K562 (cell line): ENCODE measurements around the gene LPCAT1. TPM values are rescaled to one million over a fixed set of nuclear protein-coding genes. Genes with fewer than 3 reads are reported as not detected.
A peak's percentile ranks its signal among the peaks of the same experiment; 100 is the strongest.

Experiments
- COPS2 ChIP-seq: fragments of 450-650 bp; conservative IDR thresholded peaks from 2 replicates; pipeline ENCODE4 v1.6.1; 2016; ENCODE audit warnings: mild to moderate bottlenecking, moderate library complexity
- E2F8 ChIP-seq: fragments of 450-650 bp; IDR thresholded peaks from 2 replicates; pipeline ENCODE4 v1.7.1; 2018; ENCODE audit warnings: mild to moderate bottlenecking, low read depth; ENCODE audit not compliant: partially characterized antibody
- FUS ChIP-seq: fragments of 200-400 bp; formaldehyde crosslinking; optimal IDR thresholded peaks from 2 replicates; pipeline ENCODE3; 2017; ENCODE audit warnings: low read depth, low read length
- GMEB1 ChIP-seq: fragments of 250-450 bp; sonication (Bioruptor Pico); IDR thresholded peaks from 2 replicates; pipeline ENCODE4 v1.4.0; 2020; ENCODE audit warnings: mild to moderate bottlenecking
- JUND ChIP-seq, 2 experiments: IDR thresholded peaks; 2 replicates in 1 of 2; 3 replicates in 1 of 2; pipeline ENCODE4 v1.6.1; 2011; ENCODE audit warnings: borderline replicate concordance in 2 of 2, low read depth in 2 of 2, low read length in 2 of 2, improper control_type of control experiment in 1 of 2, missing biosample characterization in 1 of 2, missing genetic modification characterization in 1 of 2, missing genetic modification reagents in 1 of 2
- MAFK ChIP-seq: IDR thresholded peaks from 2 replicates; pipeline ENCODE4 v1.6.1; 2011; ENCODE audit warnings: low read length, improper control_type of control experiment
- MAX ChIP-seq: sonication (generic); formaldehyde crosslinking; IDR thresholded peaks from 2 replicates; pipeline ENCODE4 v1.9.0; 2022; ENCODE audit warnings: mild to moderate bottlenecking, missing genetic modification reagents
- SETDB1 ChIP-seq: IDR thresholded peaks from one replicate; pipeline ENCODE4 v1.6.1; 2012; ENCODE audit warnings: low read length, control low read depth, inconsistent platforms
- SMARCB1 ChIP-seq: IDR thresholded peaks from 2 replicates; pipeline ENCODE4 v1.6.1; 2011; ENCODE audit warnings: improper control_type of control experiment, low read depth; ENCODE audit not compliant: insufficient read length
- STAT5A ChIP-seq: IDR thresholded peaks from 2 replicates; pipeline ENCODE4 v1.6.1; 2012; ENCODE audit warnings: low read length, inconsistent platforms, borderline replicate concordance
- XRCC3 ChIP-seq: fragments of 450-650 bp; IDR thresholded peaks from 2 replicates; pipeline ENCODE4 v1.6.1; 2017; ENCODE audit warnings: mild to moderate bottlenecking, moderate library complexity
- ZBTB1 ChIP-seq: sonication (generic); formaldehyde crosslinking; IDR thresholded peaks from 2 replicates; pipeline ENCODE4 v1.8.1; 2023; ENCODE audit warnings: missing genetic modification reagents, low read depth, mild to moderate bottlenecking, borderline replicate concordance
- ZNF561 ChIP-seq: fragments of 450-650 bp; formaldehyde crosslinking; conservative IDR thresholded peaks from 2 replicates; pipeline ENCODE4 v1.4.0; 2020; ENCODE audit warnings: mild to moderate bottlenecking, moderate library complexity
- polyA plus RNA-seq, 8 experiments: library from polyadenylated mRNA; depleted of rRNA in 4 of 8; stranded (reverse) in 5 of 8; unstranded in 3 of 8; fragments of >200 nt; fragmentation: Nextera tagmentation in 2 of 8; fragmentation: Illumina TruSeq in 1 of 8; extraction: Ambion mirVana in 2 of 8; extraction: Trizol in 1 of 8; gene quantifications; 2 replicates each; pipeline versions ENCODE4 v1.2.1 to v1.2.3, GENCODE V29; 2011 to 2014; ENCODE audit warnings: inconsistent platforms in 1 of 8, missing spikeins in 1 of 8
- total RNA-seq, 7 experiments: library from RNA; depleted of rRNA in 6 of 7; stranded (reverse); fragments of >200 nt in 6 of 7; fragmentation: Illumina TruSeq in 2 of 7; extraction: Trizol in 2 of 7; gene quantifications; 2 replicates each; pipeline versions ENCODE4 v1.2.1 to v1.2.3, GENCODE V29; 2011 to 2021; ENCODE audit warnings: low replicate concordance in 1 of 7
- TF ChIP-seq, protein P1 (sequence below), 2 experiments: fragments of 450-650 bp in 1 of 2; IDR thresholded peaks; 2 replicates each; pipeline ENCODE4 v1.6.1; 2011 to 2017; ENCODE audit warnings: low read depth in 2 of 2, antibody characterized with exemption in 1 of 2, borderline replicate concordance in 1 of 2, low read length in 1 of 2, mild to moderate bottlenecking in 1 of 2, mixed read lengths in 1 of 2; ENCODE audit not compliant: control insufficient read depth in 1 of 2
- TF ChIP-seq, protein P2 (sequence below), 2 experiments: fragments of 450-650 bp in 1 of 2; sonication (generic) in 1 of 2; formaldehyde crosslinking in 1 of 2; IDR thresholded peaks in 1 of 2; conservative IDR thresholded peaks in 1 of 2; 2 replicates each; pipeline versions ENCODE4 v1.6.1 to v1.8.1; 2016 to 2023; ENCODE audit warnings: mild to moderate bottlenecking in 2 of 2, moderate library complexity in 2 of 2, inconsistent platforms in 1 of 2, missing genetic modification reagents in 1 of 2

Gene LPCAT1
- total and polyA plus RNA-seq, 9 of the 15 experiments (the other 6 are each of a cell fraction or from before 2014, with no cell fraction given), result 0.14 to 18.4 (median 13.9) TPM

- TF ChIP-seq, protein P1, sequence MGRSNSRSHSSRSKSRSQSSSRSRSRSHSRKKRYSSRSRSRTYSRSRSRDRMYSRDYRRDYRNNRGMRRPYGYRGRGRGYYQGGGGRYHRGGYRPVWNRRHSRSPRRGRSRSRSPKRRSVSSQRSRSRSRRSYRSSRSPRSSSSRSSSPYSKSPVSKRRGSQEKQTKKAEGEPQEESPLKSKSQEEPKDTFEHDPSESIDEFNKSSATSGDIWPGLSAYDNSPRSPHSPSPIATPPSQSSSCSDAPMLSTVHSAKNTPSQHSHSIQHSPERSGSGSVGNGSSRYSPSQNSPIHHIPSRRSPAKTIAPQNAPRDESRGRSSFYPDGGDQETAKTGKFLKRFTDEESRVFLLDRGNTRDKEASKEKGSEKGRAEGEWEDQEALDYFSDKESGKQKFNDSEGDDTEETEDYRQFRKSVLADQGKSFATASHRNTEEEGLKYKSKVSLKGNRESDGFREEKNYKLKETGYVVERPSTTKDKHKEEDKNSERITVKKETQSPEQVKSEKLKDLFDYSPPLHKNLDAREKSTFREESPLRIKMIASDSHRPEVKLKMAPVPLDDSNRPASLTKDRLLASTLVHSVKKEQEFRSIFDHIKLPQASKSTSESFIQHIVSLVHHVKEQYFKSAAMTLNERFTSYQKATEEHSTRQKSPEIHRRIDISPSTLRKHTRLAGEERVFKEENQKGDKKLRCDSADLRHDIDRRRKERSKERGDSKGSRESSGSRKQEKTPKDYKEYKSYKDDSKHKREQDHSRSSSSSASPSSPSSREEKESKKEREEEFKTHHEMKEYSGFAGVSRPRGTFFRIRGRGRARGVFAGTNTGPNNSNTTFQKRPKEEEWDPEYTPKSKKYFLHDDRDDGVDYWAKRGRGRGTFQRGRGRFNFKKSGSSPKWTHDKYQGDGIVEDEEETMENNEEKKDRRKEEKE (IDR thresholded peaks at IDR 0.05; ENCODE audit: borderline replicate concordance in 1 of 2, control insufficient read depth in 1 of 2, low read depth in 2 of 2, low read length in 1 of 2), result no peak
- TF ChIP-seq COPS2 (no peak), MAX (CRISPR knock-in tag) (no peak), STAT5A (no peak), JUND (IDR thresholded peaks at IDR 0.05; ENCODE audit: borderline replicate concordance, low read depth, low read length) (no peak), JUND (tag; IDR thresholded peaks at IDR 0.05; ENCODE audit: borderline replicate concordance, low read depth, low read length) (peak; percentile 35; the same call in 1 of the 3 replicates), SMARCB1 (no peak), GMEB1 (no peak), SETDB1 (no peak), FUS (no peak), ZNF561 (CRISPR knock-in tag) (no peak), XRCC3 (no peak), E2F8 (no peak), MAFK (peak; percentile 43; the same call in 1 of the 2 replicates), ZBTB1 (no peak)
- TF ChIP-seq, protein P2, sequence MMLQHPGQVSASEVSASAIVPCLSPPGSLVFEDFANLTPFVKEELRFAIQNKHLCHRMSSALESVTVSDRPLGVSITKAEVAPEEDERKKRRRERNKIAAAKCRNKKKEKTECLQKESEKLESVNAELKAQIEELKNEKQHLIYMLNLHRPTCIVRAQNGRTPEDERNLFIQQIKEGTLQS (IDR thresholded peaks at IDR 0.05), result peak; percentile 28; the same call in 1 of the 2 replicates
- TF ChIP-seq, protein P2 (CRISPR knock-in tag; conservative IDR thresholded peaks at IDR 0.05), result no peak
Measured at GRCh38 chr5:1564182-1564748, 40.5 kb upstream of the LPCAT1 start (continued).
